Panc1 (cell line): Measurements from ENCODE around the gene CISD1.
A peak's percentile ranks its signal among the peaks of the same experiment; 100 is the strongest.

Experiments used
- SIN3A ChIP-seq: IDR thresholded peaks from 2 replicates; pipeline ENCODE4 v1.6.1; 2012; ENCODE audit warnings: low read depth, mild to moderate bottlenecking, low read length, moderate library complexity, borderline replicate concordance; ENCODE audit not compliant: insufficient read depth
- TF ChIP-seq, protein P1 (sequence below): fragments of 450-650 bp; IDR thresholded peaks from 2 replicates; pipeline ENCODE4 v1.5.1; 2017; ENCODE audit warnings: mild to moderate bottlenecking

DNA sequence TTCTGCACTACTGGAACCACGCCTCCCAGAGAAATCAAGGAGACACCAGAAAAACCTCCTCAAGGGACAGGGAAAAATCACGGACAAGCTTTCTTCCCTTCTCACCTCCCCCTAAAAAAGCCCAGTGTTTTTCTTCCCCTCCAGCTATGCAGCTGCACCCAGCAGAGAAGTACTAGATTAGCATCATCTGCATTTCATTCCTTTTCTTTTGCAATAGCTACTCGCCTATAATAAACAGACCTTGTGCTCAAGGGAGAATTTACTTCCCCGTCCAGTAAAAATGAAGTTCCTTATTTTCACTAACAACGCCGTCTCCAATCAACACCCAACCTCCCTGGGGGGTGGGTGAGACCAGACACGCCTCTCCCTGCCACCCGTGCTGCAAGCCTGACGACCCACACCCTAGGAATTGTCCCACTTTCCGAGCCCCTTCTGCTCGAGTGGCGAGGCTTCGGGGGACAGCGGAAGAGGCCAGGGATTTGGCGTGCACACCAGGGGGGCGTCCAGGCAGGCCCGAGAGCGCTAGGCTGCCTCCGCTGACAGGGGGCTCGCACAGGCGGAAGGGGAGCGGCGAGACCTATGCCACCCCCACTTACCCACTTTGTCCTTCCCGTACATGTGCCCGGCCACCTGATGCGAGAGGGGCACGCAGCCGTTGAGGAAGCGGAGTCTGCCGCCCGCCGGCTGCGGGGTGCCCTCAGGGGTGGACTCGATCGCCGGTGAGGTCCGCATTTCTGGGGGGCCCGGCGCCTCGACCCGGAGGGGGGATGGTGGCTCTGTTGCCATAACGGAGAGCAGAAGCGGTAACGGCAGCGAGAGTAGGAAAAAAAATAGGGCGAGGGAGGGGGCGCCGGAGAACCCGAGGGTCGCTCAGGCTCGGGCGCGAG lies 1.9 kb upstream of the CISD1 start:
- TF ChIP-seq, protein P1, sequence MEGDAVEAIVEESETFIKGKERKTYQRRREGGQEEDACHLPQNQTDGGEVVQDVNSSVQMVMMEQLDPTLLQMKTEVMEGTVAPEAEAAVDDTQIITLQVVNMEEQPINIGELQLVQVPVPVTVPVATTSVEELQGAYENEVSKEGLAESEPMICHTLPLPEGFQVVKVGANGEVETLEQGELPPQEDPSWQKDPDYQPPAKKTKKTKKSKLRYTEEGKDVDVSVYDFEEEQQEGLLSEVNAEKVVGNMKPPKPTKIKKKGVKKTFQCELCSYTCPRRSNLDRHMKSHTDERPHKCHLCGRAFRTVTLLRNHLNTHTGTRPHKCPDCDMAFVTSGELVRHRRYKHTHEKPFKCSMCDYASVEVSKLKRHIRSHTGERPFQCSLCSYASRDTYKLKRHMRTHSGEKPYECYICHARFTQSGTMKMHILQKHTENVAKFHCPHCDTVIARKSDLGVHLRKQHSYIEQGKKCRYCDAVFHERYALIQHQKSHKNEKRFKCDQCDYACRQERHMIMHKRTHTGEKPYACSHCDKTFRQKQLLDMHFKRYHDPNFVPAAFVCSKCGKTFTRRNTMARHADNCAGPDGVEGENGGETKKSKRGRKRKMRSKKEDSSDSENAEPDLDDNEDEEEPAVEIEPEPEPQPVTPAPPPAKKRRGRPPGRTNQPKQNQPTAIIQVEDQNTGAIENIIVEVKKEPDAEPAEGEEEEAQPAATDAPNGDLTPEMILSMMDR: no peak
- TF ChIP-seq SIN3A: peak; percentile 36; the same call in 1 of the 2 replicates
